CD8-positive, alpha-beta memory T cell (primary cell): ENCODE data around the gene PTK6. TPM values are rescaled to one million over a fixed set of nuclear protein-coding genes. Genes with fewer than 3 reads are reported as not detected.

Experiments used
- CTCF ChIA-PET: fragments of 350-600 bp; sonication (Branson Sonifier 250); formaldehyde crosslinking; loops from one replicate; lab custom pipeline; 2021; ENCODE audit warnings: antibody characterized with exemption; lab: Charles Lee
- POLR2A ChIA-PET: fragments of 350-600 bp; sonication (Branson Sonifier 250); formaldehyde crosslinking; loops from one replicate; lab custom pipeline; 2021; ENCODE audit warnings: antibody characterized with exemption; lab: Charles Lee
- DNase-seq, 5 donors: peaks; one replicate each; pipeline versions ENCODE4 v3.0.0 to v3.0.0-alpha.2; 2020 to 2022; ENCODE audit warnings: mixed read lengths in 1 of 5
- H3K27ac ChIP-seq: one replicate; pipeline ENCODE4 v1.7.0; 2013; ENCODE audit warnings: low read depth, mild to moderate bottlenecking, low read length, moderate library complexity
- H3K27me3 ChIP-seq: 2 replicates; pipeline ENCODE4 v1.7.0; 2013; ENCODE audit warnings: low read length, mild to moderate bottlenecking; ENCODE audit not compliant: insufficient read depth, poor library complexity, severe bottlenecking
- H3K36me3 ChIP-seq: 2 replicates; pipeline ENCODE4 v1.7.0; 2013; ENCODE audit warnings: mild to moderate bottlenecking, low read length, moderate library complexity; ENCODE audit not compliant: insufficient read depth
- H3K4me1 ChIP-seq: 2 replicates; pipeline ENCODE4 v1.7.0; 2013; ENCODE audit warnings: mild to moderate bottlenecking, low read length, moderate library complexity; ENCODE audit not compliant: insufficient read depth
- H3K4me3 ChIP-seq: 2 replicates; pipeline ENCODE4 v1.7.0; 2013; ENCODE audit warnings: mild to moderate bottlenecking, low read length
- H3K9me3 ChIP-seq: 2 replicates; pipeline ENCODE4 v1.7.0; 2013; ENCODE audit warnings: mild to moderate bottlenecking, low read length
- H3K27ac Mint-ChIP-seq, 8 donors: one replicate each; pipeline ENCODE4 v1.8.0; 2020 to 2021; ENCODE audit warnings: mixed read lengths in 8 of 8, mild to moderate bottlenecking in 6 of 8, inconsistent platforms in 3 of 8, moderate library complexity in 3 of 8
- H3K27me3 Mint-ChIP-seq, 2 donors: one replicate each; pipeline ENCODE4 v1.8.0; 2020 to 2021; ENCODE audit warnings: mixed read lengths in 2 of 2, mild to moderate bottlenecking in 1 of 2, moderate library complexity in 1 of 2
- H3K36me3 Mint-ChIP-seq, 3 donors: one replicate each; pipeline ENCODE4 v1.8.0; 2020 to 2021; ENCODE audit warnings: mixed read lengths in 3 of 3, inconsistent platforms in 1 of 3, mild to moderate bottlenecking in 1 of 3
- H3K4me1 Mint-ChIP-seq, 3 donors: one replicate each; pipeline ENCODE4 v1.8.0; 2020 to 2021; ENCODE audit warnings: mixed read lengths in 3 of 3, inconsistent platforms in 1 of 3, mild to moderate bottlenecking in 1 of 3
- H3K4me3 Mint-ChIP-seq, 7 donors: one replicate each; pipeline ENCODE4 v1.8.0; 2020 to 2021; ENCODE audit warnings: mixed read lengths in 7 of 7, mild to moderate bottlenecking in 6 of 7, moderate library complexity in 4 of 7, inconsistent platforms in 2 of 7
- H3K9me3 Mint-ChIP-seq, 5 donors: one replicate each; pipeline ENCODE4 v1.8.0; 2020 to 2022; ENCODE audit warnings: mixed read lengths in 5 of 5, mild to moderate bottlenecking in 3 of 5, moderate library complexity in 2 of 5, inconsistent platforms in 1 of 5
- polyA plus RNA-seq: library from polyadenylated mRNA; unstranded; fragments of 300-500 nt; fragmentation: Illumina TruSeq; gene quantifications from one replicate; pipeline ENCODE4 v1.2.3, GENCODE V29; 2021
- total RNA-seq, 2 experiments: library from RNA; stranded (reverse); gene quantifications; one replicate each; pipeline ENCODE4 v1.2.3, GENCODE V29; 2021

The PTK6 gene
- total and polyA plus RNA-seq, 3 experiments from 2014 or later = 0.16 to 0.31 (median 0.18) TPM

DNA sequence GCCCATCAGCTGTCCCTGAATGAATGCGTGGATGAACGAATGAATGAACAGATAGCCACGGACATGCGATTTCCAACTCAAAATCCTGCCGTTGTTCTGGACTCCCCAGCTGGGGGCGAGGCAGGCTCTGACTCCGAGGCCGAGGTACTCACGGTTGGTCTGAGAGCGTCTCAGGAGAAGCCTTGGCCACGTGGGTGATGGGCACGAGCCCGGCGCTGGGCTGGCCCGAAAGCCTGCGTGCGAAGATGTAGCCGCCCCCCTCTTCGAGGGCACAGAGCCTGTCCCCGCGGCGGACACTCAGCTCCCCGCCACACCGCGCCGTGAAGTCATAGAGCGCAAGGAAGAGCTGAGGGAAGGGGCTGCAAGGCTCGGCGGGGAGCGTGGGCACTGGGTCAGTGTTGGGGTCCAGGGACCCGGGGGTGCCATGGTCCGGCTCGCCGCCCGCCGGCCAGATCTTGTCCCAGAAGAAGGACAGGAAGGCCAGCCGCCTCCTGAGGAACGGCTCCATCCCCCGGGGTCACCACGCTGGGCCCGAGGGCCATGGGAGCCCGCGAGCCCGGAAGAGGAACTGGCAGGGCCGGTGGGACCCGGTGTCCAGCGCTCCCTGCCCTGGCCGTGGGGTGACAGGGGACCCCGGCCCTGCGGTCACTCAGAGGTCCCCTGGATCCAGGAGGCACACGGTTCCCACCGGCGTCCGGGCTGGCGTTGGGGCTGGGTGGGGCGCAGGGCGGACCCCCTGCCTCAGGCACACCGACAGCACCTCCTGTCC is 10.0 kb upstream of the PTK6 start:
- ChIA-PET CTCF (interaction anchor here (1.0 to 1.2 kb wide), 2 partner anchors 9 to 10 kb away, joined by 3 to 5 read pairs; partner anchors contain the start of gene PTK6), POLR2A (no interaction called here)
- Mint-ChIP-seq H3K4me1 (peaks cover 3 to 10% (median 4%) of the 10 kb centered on the region in 3 donors), H3K4me3 (peak overlapping the region in 1 of 7 donors; percentile 36), H3K36me3 (peaks cover 0 to 2% (median 0%) of the 10 kb centered on the region in 3 donors), H3K27ac (no peak overlapping the region), H3K27me3 (peaks cover 8 to 13% of the 10 kb centered on the region in 2 donors), H3K9me3 (peaks cover 0 to 4% (median 0%) of the 10 kb centered on the region in 5 donors)
- H3K27ac ChIP-seq = no peak overlapping the region
- no peaks in the 10 kb centered on the region for H3K36me3 ChIP-seq
- H3K9me3 ChIP-seq = no peaks in the 10 kb centered on the region
- no peak for DNase-seq
- no peak overlapping the region for H3K4me3 ChIP-seq
- H3K27me3 ChIP-seq = no peaks in the 10 kb centered on the region
- peaks cover 4% of the 10 kb centered on the region for H3K4me1 ChIP-seq

DNA sequence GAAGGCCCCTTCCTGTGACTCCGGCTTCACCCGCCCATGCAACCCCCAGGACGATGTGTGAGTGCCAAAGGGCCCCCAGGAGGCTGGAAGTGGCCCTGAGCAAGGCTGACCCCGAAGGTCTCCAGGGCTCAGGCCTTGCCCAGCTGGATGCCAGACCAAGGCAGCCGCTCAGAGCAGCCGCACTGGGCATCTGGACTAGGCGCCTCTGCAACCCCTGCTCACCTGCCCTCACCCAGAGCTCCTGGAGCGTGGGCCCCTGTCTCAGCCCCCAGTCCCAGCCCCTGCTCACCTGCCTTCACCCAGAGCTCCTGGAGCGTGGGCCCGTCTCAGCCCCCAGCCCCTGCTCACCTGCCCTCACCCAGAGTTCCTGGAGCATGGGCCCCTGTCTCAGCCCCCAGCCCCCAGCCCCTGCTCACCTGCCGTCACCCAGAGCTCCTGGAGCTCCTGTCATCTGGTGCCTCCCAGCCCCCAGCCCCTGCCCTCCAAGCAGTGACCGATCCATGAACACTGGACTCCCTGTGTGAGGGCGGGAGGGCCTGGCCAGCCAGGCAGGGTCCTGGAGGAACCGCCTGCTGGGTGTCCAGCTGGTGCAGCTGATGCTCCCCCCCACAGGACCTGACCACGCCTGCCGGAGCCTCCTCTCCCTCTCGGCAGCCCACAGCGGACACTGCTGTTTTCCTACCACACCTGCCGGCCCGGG is 9.2 kb upstream of the PTK6 start:
- Histone ChIP-seq H3K4me1 (no peaks in the 10 kb centered on the region), H3K36me3 (no peaks in the 10 kb centered on the region), H3K9me3 (no peaks in the 10 kb centered on the region), H3K4me3 (no peak overlapping the region), H3K27ac (no peak overlapping the region), H3K27me3 (no peaks in the 10 kb centered on the region)
- H3K36me3 Mint-ChIP-seq = peaks cover 0 to 2% (median 0%) of the 10 kb centered on the region in 3 donors
- ChIA-PET CTCF (interaction anchor here (1.2 kb wide), 1 partner anchor 9 kb away, joined by 5 read pairs; the partner anchor contains the start of gene PTK6), POLR2A (no interaction called here)
- peaks cover 3 to 9% (median 4%) of the 10 kb centered on the region in 3 donors for H3K4me1 Mint-ChIP-seq
- DNase-seq = no peak
- H3K27ac Mint-ChIP-seq = no peak overlapping the region
- H3K4me3 Mint-ChIP-seq = no peak overlapping the region
- peaks cover 0 to 4% (median 0%) of the 10 kb centered on the region in 5 donors for H3K9me3 Mint-ChIP-seq
- H3K27me3 Mint-ChIP-seq = peaks cover 8 to 13% of the 10 kb centered on the region in 2 donors

DNA sequence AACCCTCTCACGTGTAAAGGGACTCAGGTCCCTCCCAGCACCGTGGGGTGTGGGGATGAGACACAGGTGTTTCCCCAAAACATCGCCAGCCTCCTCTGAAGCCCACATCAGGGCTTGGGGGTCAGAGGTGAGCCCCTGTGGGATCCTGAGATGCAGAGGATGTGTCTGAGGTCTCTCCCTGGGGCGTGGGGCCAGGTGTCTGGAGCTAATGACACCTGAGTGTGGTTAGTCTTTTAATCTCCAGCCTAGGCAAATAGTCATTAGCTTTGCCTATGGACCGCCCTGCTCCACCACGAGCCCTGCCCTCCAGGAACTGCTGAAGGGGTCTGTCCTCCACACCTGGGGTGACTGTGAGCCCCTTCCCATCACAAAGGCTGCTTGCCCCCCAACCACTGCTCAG is 8.6 kb upstream of the PTK6 start:
- no peak for DNase-seq
- peaks cover 8% of the 10 kb centered on the region in 2 donors for H3K27me3 Mint-ChIP-seq
- Histone ChIP-seq H3K36me3 (no peaks in the 10 kb centered on the region), H3K4me3 (no peak overlapping the region), H3K4me1 (no peaks in the 10 kb centered on the region), H3K9me3 (no peaks in the 10 kb centered on the region), H3K27me3 (no peaks in the 10 kb centered on the region), H3K27ac (no peak overlapping the region)
- no peak overlapping the region for H3K4me3 Mint-ChIP-seq
- ChIA-PET CTCF (interaction anchor here (1.2 kb wide), 1 partner anchor 9 kb away, joined by 5 read pairs; the partner anchor contains the start of gene PTK6), POLR2A (no interaction called here)
- peaks cover 0 to 4% (median 0%) of the 10 kb centered on the region in 5 donors for H3K9me3 Mint-ChIP-seq
- peaks cover 0 to 4% (median under 1%) of the 10 kb centered on the region in 3 donors for H3K4me1 Mint-ChIP-seq
- no peak overlapping the region for H3K27ac Mint-ChIP-seq
- H3K36me3 Mint-ChIP-seq = peaks cover 0 to 2% (median 0%) of the 10 kb centered on the region in 3 donors

DNA sequence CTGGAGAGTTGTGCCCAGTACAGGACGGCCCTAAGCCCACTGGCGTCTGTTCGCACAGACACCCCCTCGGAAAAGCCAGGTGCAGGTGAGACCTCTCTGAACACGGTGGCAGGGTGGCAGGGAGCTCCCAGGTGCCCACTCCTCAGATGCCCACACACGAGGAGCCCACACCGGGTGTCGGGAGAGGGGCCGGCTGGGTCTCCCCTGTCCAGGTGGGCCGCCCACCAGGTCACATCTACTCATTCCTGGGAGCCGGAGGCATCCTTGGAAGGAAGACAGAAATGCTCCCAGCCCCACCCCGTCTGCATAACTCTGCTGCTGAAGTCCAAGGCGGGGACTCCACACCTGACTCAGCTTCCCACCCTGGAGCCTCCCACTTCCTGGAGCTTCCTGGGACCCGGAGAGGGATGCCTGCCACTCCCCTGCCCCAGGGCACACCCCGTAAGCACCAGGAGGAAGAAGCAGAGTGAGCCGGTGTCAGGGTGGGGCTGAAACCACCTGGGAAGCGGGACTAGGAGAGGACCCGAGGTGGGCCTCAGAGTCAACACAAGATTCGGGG is 7.9 kb upstream of the PTK6 start:
- H3K4me1 Mint-ChIP-seq = peaks cover 0 to 4% (median 0%) of the 10 kb centered on the region in 3 donors
- H3K36me3 Mint-ChIP-seq = peaks cover 0 to 2% (median 0%) of the 10 kb centered on the region in 3 donors
- H3K27me3 Mint-ChIP-seq = peaks cover 6 to 7% of the 10 kb centered on the region in 2 donors
- H3K4me3 ChIP-seq = no peak overlapping the region
- no peak for DNase-seq
- H3K27me3 ChIP-seq = no peaks in the 10 kb centered on the region
- ChIA-PET CTCF (no interaction called here), POLR2A (no interaction called here)
- peaks cover 0 to 4% (median 0%) of the 10 kb centered on the region in 5 donors for H3K9me3 Mint-ChIP-seq
- no peak overlapping the region for H3K4me3 Mint-ChIP-seq
- H3K4me1 ChIP-seq = no peaks in the 10 kb centered on the region
- no peaks in the 10 kb centered on the region for H3K36me3 ChIP-seq
- no peaks in the 10 kb centered on the region for H3K9me3 ChIP-seq
- H3K27ac Mint-ChIP-seq = no peak overlapping the region
- no peak overlapping the region for H3K27ac ChIP-seq

DNA sequence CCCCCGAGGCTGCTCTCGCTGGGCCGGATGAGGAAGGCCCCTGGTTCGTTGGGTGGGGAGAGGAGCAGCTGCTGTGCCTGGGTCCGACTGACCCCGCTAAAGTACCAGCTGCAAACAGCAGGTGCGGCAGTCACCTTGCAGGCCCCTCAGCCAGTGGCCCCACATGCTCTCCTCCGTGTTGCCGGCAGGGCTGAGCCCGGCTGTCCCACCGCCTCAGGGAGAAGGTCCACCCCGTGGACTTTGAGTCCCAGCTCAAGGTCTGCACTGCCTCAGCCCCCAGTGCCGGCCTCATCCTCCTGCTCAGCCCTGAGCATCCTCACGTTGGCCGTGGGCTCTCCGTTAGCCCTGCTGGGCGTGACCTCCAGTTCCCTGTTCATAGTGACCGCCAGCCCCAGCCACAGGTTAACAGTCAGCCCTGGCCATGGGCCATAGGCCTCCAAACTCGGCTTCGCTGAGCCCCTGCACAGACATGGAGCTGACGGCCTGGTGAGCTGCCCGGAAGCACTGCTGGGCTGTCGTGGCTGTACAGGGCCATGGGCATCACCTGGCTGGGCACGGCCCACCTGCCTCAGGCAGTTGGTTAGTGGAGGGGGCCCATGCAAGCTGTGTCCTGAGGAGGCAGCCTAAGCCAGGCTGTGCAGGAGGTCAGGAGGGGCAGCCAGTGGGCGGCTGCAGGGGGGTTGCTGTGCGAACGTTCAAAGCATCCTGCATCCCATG is 7.2 kb upstream of the PTK6 start:
- Histone ChIP-seq H3K4me3 (no peak overlapping the region), H3K9me3 (no peaks in the 10 kb centered on the region), H3K27ac (no peak overlapping the region), H3K27me3 (no peaks in the 10 kb centered on the region), H3K4me1 (no peaks in the 10 kb centered on the region), H3K36me3 (no peaks in the 10 kb centered on the region)
- H3K4me1 Mint-ChIP-seq = peaks cover 0 to 2% (median 0%) of the 10 kb centered on the region in 3 donors
- no peak overlapping the region for H3K4me3 Mint-ChIP-seq
- POLR2A ChIA-PET = no interaction called here
- peaks cover 3 to 4% of the 10 kb centered on the region in 2 donors for H3K27me3 Mint-ChIP-seq
- DNase-seq = no peak
- peaks cover 0 to 4% (median 0%) of the 10 kb centered on the region in 5 donors for H3K9me3 Mint-ChIP-seq
- no peak overlapping the region for H3K27ac Mint-ChIP-seq
- H3K36me3 Mint-ChIP-seq = peaks cover 0 to 2% (median 0%) of the 10 kb centered on the region in 3 donors
- CTCF ChIA-PET = interaction anchor here (1.5 kb wide), 1 partner anchor 107 kb away, joined by 3 read pairs; no protein-coding TSS in a partner anchor

DNA sequence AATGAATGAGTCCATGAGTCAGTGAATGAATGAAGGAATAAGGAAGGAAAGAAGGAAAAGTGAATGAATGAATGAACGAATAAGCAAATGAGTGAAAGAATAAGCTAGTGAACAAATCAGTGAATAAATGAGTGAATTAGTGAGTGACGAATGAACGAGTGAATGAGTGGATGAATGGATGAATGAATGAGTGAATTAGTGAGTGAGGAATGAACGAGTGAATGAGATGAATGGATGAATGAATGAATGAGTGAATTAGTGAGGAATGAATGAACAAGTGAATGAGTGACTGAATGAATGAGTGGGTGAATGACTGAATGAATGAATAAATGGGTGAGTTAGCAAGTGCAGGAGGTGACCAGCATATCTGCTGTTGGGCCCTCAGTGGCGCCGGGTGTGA is 6.6 kb upstream of the PTK6 start:
- peaks cover 0 to under 1% (median 0%) of the 10 kb centered on the region in 3 donors for H3K4me1 Mint-ChIP-seq
- POLR2A ChIA-PET = interaction anchor here (0.7 kb wide), 1 partner anchor 327 kb away, joined by 3 read pairs; no protein-coding TSS in a partner anchor
- Histone ChIP-seq H3K9me3 (no peaks in the 10 kb centered on the region), H3K4me1 (peaks cover 4% of the 10 kb centered on the region), H3K4me3 (no peak overlapping the region), H3K27me3 (no peaks in the 10 kb centered on the region), H3K27ac (no peak overlapping the region), H3K36me3 (no peaks in the 10 kb centered on the region)
- DNase-seq = no peak
- H3K36me3 Mint-ChIP-seq = peaks cover 0 to 2% (median 0%) of the 10 kb centered on the region in 3 donors
- CTCF ChIA-PET = interaction anchor here (1.5 kb wide), 1 partner anchor 108 kb away, joined by 3 read pairs; no protein-coding TSS in a partner anchor
- peaks cover 0 to 4% (median 0%) of the 10 kb centered on the region in 5 donors for H3K9me3 Mint-ChIP-seq
- H3K27me3 Mint-ChIP-seq = peaks cover 0 to 2% of the 10 kb centered on the region in 2 donors
- no peak overlapping the region for H3K27ac Mint-ChIP-seq
- no peak overlapping the region for H3K4me3 Mint-ChIP-seq

DNA sequence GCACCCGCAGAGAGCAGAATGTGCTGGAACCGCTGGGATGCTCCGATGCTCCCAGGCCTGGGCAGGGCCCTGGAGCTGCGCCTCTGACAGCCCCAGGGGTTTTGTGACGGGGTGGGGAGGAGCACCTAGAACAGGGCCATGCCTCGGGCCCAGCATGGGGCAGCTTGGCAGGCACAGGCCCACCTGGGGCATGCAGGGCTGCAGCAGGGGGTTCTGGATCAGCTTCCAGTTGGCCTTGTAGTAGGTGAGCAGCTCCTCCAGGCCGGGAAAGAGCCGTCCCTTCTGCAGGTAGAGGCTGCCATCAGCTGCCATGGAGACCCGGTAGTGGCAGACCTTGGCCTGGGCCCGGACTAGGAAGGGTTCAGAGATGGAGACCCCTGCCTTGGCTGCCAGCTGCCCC is 6.0 kb upstream of the PTK6 start:
- no peak overlapping the region for H3K27ac ChIP-seq
- Mint-ChIP-seq H3K27me3 (peaks cover 0 to 2% of the 10 kb centered on the region in 2 donors), H3K4me1 (peaks cover 0 to 6% (median 0%) of the 10 kb centered on the region in 3 donors), H3K4me3 (no peak overlapping the region), H3K9me3 (peaks cover 0 to 4% (median 0%) of the 10 kb centered on the region in 5 donors), H3K36me3 (peaks cover 0 to 2% (median 0%) of the 10 kb centered on the region in 3 donors), H3K27ac (no peak overlapping the region)
- POLR2A ChIA-PET = interaction anchor here (0.7 kb wide), 1 partner anchor 326 kb away, joined by 3 read pairs; no protein-coding TSS in a partner anchor
- DNase-seq = no peak
- no peaks in the 10 kb centered on the region for H3K36me3 ChIP-seq
- H3K9me3 ChIP-seq = no peaks in the 10 kb centered on the region
- peaks cover 9% of the 10 kb centered on the region for H3K4me1 ChIP-seq
- H3K4me3 ChIP-seq = no peak overlapping the region
- no peaks in the 10 kb centered on the region for H3K27me3 ChIP-seq
- CTCF ChIA-PET = interaction anchor here (1.5 to 1.7 kb wide), 2 partner anchors 109 to 438 kb away, joined by 3 to 5 read pairs; partner anchors contain the start of gene PRPF6
